Measurements from ENCODE around the gene DNAI4.

DNAI4 gene

DNA sequence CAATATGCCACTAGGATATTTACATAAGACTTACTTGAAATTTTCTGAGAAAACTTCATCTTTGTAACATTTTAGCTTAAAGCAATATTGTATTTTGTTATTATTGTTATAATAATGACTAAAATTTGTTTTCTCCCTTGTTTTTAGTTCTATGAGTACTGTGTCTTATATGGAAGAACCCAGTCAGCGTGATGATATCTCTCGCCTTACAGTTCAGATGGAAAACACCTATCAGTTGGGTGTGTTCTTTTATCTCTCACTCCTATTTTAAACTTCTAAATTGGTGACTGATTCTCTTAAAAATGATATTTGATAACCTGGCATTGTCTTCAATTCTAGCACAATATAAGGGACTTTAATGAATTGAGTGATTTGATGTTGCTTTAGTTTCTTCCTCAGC, 154.4 kb downstream of the DNAI4 start:
- DNase-seq (ENCODE audit: low read depth in 1 of 2, low spot score in 1 of 2) = no peak

DNA sequence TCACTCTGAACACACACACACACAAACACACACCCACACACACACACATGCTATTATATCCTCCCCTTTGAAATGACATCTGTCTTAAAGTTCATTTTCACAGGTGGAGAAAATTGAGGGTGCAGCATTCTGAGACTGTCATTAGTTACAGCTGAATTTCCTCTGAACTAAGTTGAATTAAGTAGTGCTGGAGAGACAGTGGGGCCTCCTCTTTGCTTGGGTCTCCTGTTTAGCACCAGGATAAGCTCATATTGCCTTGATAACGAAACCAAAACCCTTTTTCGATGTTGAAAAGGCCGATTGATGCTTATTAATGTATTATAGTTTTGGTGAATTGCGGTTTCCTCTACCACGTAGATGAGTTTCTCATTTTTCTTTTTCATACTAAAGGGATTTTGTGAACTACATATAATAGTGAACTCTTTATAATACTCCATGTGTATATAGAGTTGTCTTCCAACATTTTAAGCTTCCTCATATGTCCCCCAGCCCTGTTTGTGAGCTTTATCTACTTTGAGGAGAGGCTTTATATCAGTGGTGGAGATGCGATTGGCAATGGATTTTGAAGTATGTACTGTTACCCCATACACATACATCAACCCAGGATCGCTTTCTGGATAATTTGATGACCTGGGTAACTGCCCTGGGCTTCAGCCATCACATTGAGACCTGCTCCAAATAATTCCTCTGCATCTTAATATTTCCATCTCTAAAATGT, 155.0 kb downstream of the DNAI4 start:
- DNase-seq (ENCODE audit: low read depth in 1 of 2, low spot score in 1 of 2) = no peak

DNA sequence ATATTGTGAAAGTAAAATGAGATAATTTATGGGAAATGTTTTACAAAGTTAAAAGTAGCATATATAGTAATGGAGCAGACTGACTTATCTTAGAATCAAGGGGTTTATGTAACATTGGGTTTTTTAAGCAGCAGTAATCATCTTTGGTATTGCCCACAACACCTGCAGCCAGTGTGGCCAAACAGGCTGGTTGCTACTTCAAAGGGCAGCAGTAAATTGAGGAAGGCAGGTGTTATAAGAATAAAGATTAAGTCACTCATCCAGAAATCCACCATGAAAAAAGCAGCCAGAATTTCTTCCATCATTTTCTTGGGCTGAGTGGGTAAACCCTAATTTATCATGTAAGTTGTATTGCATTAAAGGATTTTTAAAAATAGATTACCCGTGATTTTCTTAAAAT, 155.7 kb downstream of the DNAI4 start:
- no peak for DNase-seq (ENCODE audit: low read depth in 1 of 2, low spot score in 1 of 2)

DNA sequence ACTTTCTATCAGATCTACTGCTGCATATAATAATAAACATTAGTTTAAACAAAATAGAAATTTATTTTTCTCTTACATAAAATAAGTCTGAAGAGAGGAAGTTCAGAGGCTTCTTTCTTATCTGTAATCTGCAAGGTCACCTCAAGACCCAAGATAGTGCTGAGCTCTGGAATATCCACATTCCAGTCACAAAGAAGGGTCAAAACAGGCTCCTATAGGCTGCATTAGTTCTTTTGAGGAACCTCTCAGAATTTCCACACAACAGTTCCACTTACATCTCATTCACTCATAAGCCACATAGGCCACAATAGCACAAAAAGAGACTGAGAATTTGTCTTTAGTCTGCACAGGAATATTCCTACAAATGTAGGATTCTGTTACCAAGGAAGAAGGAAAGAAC, 157.0 kb downstream of the DNAI4 start:
- no peak for DNase-seq (ENCODE audit: low read depth in 1 of 2, low spot score in 1 of 2)

DNA sequence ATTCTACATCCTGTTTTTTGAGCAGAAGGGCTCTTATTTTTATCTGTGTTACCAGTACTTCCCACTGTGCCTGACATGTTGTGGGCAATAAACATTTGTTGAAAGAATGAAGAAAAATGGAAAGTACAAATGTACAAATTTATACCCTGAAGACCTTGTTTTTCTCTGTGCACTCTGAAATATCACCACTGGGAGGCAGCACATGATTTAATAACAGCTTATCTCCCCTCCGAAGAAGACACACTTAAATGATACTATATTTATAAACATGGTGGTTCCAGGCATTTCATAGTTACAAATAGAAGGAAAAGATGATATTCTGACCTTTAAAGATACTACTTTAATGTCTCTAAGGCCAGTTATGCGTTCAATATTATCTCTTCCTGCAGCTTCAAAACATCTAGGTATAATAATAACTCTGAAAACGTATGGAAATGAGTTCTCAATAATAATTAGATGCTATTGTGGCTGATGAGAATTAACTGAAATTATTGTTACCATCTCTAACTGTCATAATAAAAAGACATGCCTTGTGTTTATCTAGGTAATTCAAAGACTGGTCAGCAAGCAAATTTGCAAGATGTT, 159.6 kb downstream of the DNAI4 start:
- no peak for DNase-seq (ENCODE audit: low read depth in 1 of 2, low spot score in 1 of 2)
